Measurements from ENCODE around the gene CFL2. TPM values are rescaled to one million over a fixed set of nuclear protein-coding genes. Genes with fewer than 3 reads are reported as not detected.

Gene CFL2
- total RNA-seq, 1 experiment from 2014 or later: 20.1 TPM

DNA sequence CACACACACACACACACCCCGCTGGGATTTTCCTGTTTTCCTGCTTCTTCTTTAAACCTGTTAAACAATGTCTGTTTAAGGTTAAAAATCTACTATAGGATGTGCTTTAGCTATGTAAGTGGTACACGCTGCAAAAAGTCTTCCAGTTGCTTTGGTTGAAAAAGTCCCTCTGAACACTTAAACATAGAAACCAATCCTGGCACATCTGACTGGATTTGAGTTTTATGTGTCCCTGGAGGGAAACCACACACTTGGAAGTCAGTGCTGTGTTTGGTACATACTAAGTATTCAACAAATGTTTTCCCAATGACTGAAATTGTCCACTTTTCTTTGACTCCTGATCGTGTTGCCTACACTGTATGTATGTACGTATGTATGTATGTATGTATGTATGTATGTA is 22.0 kb downstream of the CFL2 start (continued):
- TF ChIP-seq, protein P1, sequence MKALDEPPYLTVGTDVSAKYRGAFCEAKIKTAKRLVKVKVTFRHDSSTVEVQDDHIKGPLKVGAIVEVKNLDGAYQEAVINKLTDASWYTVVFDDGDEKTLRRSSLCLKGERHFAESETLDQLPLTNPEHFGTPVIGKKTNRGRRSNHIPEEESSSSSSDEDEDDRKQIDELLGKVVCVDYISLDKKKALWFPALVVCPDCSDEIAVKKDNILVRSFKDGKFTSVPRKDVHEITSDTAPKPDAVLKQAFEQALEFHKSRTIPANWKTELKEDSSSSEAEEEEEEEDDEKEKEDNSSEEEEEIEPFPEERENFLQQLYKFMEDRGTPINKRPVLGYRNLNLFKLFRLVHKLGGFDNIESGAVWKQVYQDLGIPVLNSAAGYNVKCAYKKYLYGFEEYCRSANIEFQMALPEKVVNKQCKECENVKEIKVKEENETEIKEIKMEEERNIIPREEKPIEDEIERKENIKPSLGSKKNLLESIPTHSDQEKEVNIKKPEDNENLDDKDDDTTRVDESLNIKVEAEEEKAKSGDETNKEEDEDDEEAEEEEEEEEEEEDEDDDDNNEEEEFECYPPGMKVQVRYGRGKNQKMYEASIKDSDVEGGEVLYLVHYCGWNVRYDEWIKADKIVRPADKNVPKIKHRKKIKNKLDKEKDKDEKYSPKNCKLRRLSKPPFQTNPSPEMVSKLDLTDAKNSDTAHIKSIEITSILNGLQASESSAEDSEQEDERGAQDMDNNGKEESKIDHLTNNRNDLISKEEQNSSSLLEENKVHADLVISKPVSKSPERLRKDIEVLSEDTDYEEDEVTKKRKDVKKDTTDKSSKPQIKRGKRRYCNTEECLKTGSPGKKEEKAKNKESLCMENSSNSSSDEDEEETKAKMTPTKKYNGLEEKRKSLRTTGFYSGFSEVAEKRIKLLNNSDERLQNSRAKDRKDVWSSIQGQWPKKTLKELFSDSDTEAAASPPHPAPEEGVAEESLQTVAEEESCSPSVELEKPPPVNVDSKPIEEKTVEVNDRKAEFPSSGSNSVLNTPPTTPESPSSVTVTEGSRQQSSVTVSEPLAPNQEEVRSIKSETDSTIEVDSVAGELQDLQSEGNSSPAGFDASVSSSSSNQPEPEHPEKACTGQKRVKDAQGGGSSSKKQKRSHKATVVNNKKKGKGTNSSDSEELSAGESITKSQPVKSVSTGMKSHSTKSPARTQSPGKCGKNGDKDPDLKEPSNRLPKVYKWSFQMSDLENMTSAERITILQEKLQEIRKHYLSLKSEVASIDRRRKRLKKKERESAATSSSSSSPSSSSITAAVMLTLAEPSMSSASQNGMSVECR (CRISPR knock-in tag; IDR thresholded peaks at IDR 0.05; ENCODE audit: borderline replicate concordance): no peak
- TF ChIP-seq ELF4 (CRISPR knock-in tag; IDR thresholded peaks at IDR 0.05; ENCODE audit: low read depth) (no peak), TEAD1 (CRISPR knock-in tag; IDR thresholded peaks at IDR 0.05) (no peak)

DNA sequence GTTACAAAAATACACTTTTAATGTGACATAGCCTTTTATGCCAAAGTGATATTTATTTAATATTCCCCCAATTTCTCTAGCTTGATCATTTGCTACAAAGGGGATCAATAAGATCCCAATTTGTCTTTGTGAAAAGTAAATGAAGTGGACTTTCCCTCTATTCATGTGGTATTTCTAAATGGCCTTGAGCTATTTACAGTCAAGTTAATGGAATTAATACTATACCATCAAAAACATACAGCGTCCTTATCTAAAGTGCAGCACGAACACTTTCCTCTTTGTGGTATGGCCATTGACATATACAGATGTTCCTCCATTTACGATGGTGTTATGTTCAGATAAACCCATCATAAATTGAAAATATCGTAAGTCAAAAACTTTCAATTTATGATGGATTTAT is 23.2 kb downstream of the CFL2 start:
- H3K4me3 Mint-ChIP-seq: no peak overlapping the region
- no peak for TF ChIP-seq FOXJ3 (CRISPR knock-in tag; IDR thresholded peaks at IDR 0.05; ENCODE audit: borderline replicate concordance)
- TF ChIP-seq, protein P2, sequence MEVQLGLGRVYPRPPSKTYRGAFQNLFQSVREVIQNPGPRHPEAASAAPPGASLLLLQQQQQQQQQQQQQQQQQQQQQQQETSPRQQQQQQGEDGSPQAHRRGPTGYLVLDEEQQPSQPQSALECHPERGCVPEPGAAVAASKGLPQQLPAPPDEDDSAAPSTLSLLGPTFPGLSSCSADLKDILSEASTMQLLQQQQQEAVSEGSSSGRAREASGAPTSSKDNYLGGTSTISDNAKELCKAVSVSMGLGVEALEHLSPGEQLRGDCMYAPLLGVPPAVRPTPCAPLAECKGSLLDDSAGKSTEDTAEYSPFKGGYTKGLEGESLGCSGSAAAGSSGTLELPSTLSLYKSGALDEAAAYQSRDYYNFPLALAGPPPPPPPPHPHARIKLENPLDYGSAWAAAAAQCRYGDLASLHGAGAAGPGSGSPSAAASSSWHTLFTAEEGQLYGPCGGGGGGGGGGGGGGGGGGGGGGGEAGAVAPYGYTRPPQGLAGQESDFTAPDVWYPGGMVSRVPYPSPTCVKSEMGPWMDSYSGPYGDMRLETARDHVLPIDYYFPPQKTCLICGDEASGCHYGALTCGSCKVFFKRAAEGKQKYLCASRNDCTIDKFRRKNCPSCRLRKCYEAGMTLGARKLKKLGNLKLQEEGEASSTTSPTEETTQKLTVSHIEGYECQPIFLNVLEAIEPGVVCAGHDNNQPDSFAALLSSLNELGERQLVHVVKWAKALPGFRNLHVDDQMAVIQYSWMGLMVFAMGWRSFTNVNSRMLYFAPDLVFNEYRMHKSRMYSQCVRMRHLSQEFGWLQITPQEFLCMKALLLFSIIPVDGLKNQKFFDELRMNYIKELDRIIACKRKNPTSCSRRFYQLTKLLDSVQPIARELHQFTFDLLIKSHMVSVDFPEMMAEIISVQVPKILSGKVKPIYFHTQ (CRISPR knock-in tag; IDR thresholded peaks at IDR 0.05): no peak
- H3K27me3 Mint-ChIP-seq (ENCODE audit: low read depth): no peaks in the 10 kb centered on the region; the same call in 1 of the 2 replicates
- H3K9me3 Mint-ChIP-seq: peaks cover 7% of the 10 kb centered on the region
- H3K4me1 Mint-ChIP-seq: peaks cover 37% of the 10 kb centered on the region
- DNase-seq (ENCODE audit: low spot score): no peak
- no peaks in the 10 kb centered on the region for H3K36me3 Mint-ChIP-seq
- ChIA-PET POLR2A (interaction anchor here (0.6 kb wide), 1 partner anchor 431 kb away, joined by 3 read pairs; the partner anchor contains the start of gene PPP2R3C), CTCF (interaction anchor here (3.4 kb wide), 1 partner anchor 31 kb away, joined by 18 read pairs; no protein-coding TSS in a partner anchor)
- no peak overlapping the region for H3K27ac Mint-ChIP-seq
- no peak for ATAC-seq

DNA sequence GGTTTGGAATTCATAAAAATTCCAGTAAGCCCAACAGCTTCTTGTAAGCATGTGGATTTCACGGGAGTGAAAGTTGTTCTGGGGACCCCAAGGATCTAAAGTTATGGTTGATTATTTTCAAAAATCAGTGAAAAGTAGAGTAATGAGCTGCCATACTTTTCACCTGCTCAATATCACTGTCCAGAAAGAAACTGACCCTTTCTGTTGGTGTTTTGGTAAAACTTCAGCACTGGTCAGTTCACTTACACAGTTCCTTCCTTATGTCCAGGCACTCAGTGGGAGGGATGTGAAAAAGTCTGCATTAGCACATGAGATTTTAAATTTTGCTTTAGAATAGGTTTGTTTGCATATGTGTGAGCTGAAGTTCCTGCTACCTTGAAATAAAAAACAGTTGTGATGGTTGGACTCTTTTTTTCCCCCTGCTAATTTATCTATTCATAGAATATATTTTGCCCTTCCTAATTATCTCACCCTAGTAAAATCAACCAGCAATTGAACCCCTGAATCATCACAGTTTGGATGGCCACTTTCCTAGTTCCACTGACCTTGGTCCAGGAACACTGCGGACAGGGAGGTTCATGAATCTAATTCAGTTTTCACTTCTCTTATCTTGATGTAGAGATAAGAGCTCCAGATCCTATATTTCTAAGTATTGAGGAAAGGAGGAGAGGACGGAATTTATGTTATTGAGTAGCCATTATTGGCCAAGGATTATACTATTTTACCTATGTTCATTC is 25.8 kb downstream of the CFL2 start:
- ChIA-PET POLR2A (no interaction called here), CTCF (interaction anchor here (1.3 kb wide), 1 partner anchor 34 kb away, joined by 5 read pairs; no protein-coding TSS in a partner anchor)
- H3K4me1 Mint-ChIP-seq: peaks cover 42% of the 10 kb centered on the region
- no peaks in the 10 kb centered on the region for H3K9me3 Mint-ChIP-seq
- ATAC-seq: no peak
- no peaks in the 10 kb centered on the region; the same call in 1 of the 2 replicates for H3K27me3 Mint-ChIP-seq (ENCODE audit: low read depth)
- no peak for DNase-seq (ENCODE audit: low spot score)
- no peak overlapping the region for H3K27ac Mint-ChIP-seq
- no peak overlapping the region for H3K4me3 Mint-ChIP-seq
- TF ChIP-seq, protein P3, sequence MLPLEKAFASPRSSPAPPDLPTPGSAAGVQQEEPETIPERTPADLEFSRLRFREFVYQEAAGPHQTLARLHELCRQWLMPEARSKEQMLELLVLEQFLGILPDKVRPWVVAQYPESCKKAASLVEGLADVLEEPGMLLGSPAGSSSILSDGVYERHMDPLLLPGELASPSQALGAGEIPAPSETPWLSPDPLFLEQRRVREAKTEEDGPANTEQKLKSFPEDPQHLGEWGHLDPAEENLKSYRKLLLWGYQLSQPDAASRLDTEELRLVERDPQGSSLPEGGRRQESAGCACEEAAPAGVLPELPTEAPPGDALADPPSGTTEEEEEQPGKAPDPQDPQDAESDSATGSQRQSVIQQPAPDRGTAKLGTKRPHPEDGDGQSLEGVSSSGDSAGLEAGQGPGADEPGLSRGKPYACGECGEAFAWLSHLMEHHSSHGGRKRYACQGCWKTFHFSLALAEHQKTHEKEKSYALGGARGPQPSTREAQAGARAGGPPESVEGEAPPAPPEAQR (CRISPR knock-in tag; IDR thresholded peaks at IDR 0.05): no peak
- TF ChIP-seq ZNF121 (CRISPR knock-in tag; IDR thresholded peaks at IDR 0.05) (no peak), CREM (CRISPR knock-in tag; IDR thresholded peaks at IDR 0.05) (no peak), SMAD4 (CRISPR knock-in tag; IDR thresholded peaks at IDR 0.05) (no peak), ESRRA (CRISPR knock-in tag; IDR thresholded peaks at IDR 0.05; ENCODE audit: borderline replicate concordance) (no peak), NR3C1 (CRISPR knock-in tag; conservative IDR thresholded peaks at IDR 0.05; ENCODE audit: low read depth) (no peak), MXD4 (CRISPR knock-in tag; IDR thresholded peaks at IDR 0.05; ENCODE audit: borderline replicate concordance) (no peak), TEAD4 (CRISPR knock-in tag; IDR thresholded peaks at IDR 0.05) (no peak), ELF4 (CRISPR knock-in tag; IDR thresholded peaks at IDR 0.05; ENCODE audit: low read depth) (no peak), ATF1 (CRISPR knock-in tag; IDR thresholded peaks at IDR 0.05) (no peak), ZNF671 (CRISPR knock-in tag; IDR thresholded peaks at IDR 0.05) (no peak)
- TF ChIP-seq, protein P4, sequence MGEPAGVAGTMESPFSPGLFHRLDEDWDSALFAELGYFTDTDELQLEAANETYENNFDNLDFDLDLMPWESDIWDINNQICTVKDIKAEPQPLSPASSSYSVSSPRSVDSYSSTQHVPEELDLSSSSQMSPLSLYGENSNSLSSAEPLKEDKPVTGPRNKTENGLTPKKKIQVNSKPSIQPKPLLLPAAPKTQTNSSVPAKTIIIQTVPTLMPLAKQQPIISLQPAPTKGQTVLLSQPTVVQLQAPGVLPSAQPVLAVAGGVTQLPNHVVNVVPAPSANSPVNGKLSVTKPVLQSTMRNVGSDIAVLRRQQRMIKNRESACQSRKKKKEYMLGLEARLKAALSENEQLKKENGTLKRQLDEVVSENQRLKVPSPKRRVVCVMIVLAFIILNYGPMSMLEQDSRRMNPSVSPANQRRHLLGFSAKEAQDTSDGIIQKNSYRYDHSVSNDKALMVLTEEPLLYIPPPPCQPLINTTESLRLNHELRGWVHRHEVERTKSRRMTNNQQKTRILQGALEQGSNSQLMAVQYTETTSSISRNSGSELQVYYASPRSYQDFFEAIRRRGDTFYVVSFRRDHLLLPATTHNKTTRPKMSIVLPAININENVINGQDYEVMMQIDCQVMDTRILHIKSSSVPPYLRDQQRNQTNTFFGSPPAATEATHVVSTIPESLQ (CRISPR knock-in tag; IDR thresholded peaks at IDR 0.05): no peak
- TF ChIP-seq, protein P5, sequence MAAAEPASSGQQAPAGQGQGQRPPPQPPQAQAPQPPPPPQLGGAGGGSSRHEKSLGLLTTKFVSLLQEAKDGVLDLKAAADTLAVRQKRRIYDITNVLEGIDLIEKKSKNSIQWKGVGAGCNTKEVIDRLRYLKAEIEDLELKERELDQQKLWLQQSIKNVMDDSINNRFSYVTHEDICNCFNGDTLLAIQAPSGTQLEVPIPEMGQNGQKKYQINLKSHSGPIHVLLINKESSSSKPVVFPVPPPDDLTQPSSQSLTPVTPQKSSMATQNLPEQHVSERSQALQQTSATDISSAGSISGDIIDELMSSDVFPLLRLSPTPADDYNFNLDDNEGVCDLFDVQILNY (CRISPR knock-in tag; IDR thresholded peaks at IDR 0.05): no peak
- TF ChIP-seq, protein P6, sequence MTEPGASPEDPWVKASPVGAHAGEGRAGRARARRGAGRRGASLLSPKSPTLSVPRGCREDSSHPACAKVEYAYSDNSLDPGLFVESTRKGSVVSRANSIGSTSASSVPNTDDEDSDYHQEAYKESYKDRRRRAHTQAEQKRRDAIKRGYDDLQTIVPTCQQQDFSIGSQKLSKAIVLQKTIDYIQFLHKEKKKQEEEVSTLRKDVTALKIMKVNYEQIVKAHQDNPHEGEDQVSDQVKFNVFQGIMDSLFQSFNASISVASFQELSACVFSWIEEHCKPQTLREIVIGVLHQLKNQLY (CRISPR knock-in tag; IDR thresholded peaks at IDR 0.05): no peak
- TF ChIP-seq, protein P7, sequence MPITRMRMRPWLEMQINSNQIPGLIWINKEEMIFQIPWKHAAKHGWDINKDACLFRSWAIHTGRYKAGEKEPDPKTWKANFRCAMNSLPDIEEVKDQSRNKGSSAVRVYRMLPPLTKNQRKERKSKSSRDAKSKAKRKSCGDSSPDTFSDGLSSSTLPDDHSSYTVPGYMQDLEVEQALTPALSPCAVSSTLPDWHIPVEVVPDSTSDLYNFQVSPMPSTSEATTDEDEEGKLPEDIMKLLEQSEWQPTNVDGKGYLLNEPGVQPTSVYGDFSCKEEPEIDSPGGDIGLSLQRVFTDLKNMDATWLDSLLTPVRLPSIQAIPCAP (CRISPR knock-in tag; IDR thresholded peaks at IDR 0.05): no peak
- no peaks in the 10 kb centered on the region for H3K36me3 Mint-ChIP-seq
